Colonic mucosa (tissue), 4 donors: ENCODE results near the gene PNMA8A. TPM values are rescaled to one million over a fixed set of nuclear protein-coding genes. Genes with fewer than 3 reads are reported as not detected.

Source experiments
- DNase-seq: peaks from one replicate; pipeline ENCODE4 v3.0.0-alpha.2; 2020
- H3K27ac ChIP-seq: fragments of 200-600 bp; one replicate; pipeline ENCODE4 v1.8.0; 2021
- H3K27me3 ChIP-seq: fragments of 200-600 bp; one replicate; pipeline ENCODE4 v1.8.0; 2021
- H3K36me3 ChIP-seq: fragments of 200-600 bp; one replicate; pipeline ENCODE4 v1.8.0; 2021
- H3K4me1 ChIP-seq: fragments of 200-600 bp; one replicate; pipeline ENCODE4 v1.8.0; 2021; ENCODE audit warnings: mild to moderate bottlenecking
- H3K4me3 ChIP-seq: fragments of 200-600 bp; one replicate; pipeline ENCODE4 v1.8.0; 2021
- H3K9ac ChIP-seq, 2 donors: one replicate each; pipeline ENCODE4 v1.7.0; 2013; ENCODE audit warnings: control low read depth in 2 of 2, low read depth in 2 of 2, low read length in 2 of 2
- H3K9me3 ChIP-seq: fragments of 200-600 bp; one replicate; pipeline ENCODE4 v1.8.0; 2021
- intact Hi-C: fragments of 100-400 bp; cut with DNase I; formaldehyde crosslinking; loops from one replicate; pipeline ENCODE4 v1.14.1; 2022
- total RNA-seq, 2 donors: library from RNA; stranded (reverse); fragmentation: NEBNext Ultra II Directional in 1 of 2; extraction: Animal tissue kit (Norgen Biotek cat#: 25700) in 1 of 2; gene quantifications; one replicate each; pipeline ENCODE4 v1.2.1, GENCODE V29; 2021
- TF ChIP-seq, protein P1 (sequence below): fragments of 200-600 bp; IDR thresholded peaks from one replicate; pipeline ENCODE4 v1.8.0; 2022; ENCODE audit warnings: antibody characterized with exemption, mild to moderate bottlenecking
- donor health status: healthy.
- donor health status: DM: no; HTN: no; CAD: no.
- donor health status: DM: no; HTN: no; CAD: no.

Gene PNMA8A
- total RNA-seq, 2 donors from 2014 or later, result 0.35 to 1.2 TPM

DNA sequence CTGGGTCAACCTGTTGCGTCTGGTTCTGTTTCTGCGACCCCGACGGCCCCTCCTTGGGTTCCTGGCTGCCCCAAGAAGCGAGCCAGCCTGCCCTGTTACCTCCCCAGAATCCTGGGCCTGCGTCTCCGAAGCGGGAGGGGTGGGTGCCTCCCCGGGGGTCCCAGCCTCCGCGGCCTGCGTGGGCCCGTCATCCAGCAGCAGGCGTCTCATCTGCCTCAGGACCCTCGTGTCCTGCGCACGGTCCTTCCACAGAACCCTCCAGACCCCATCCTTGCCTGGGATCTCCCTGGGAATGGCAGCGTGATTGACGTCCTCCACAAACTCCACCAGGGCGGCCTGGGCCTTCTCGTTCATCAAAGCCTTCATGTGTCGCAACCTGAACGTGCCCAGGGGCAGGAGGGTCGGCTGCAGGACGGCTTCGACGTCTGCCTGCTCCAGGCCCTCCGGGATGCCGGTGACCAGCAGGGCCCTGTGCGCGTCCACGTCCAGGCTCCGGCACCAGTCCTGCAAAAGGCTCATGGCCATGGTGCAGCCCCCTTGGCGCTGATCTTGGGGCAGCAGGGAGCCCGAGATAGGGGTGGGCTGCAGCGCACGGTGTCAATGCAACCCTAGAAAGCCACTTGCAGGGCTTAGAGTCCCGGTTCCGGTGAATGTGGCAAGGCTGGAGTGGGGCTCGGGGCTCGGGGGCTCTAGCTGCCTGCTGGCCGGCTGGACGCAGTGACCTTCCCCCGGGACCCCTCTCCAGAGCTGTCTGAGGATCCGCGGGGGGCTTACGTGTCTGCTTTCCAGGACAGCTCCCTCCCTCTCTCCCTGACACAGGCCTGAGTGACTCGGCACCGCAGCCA lies 23.8 kb upstream of the PNMA8A start:
- DNase-seq, result no peak
- H3K9ac ChIP-seq, result no peak overlapping the region

DNA sequence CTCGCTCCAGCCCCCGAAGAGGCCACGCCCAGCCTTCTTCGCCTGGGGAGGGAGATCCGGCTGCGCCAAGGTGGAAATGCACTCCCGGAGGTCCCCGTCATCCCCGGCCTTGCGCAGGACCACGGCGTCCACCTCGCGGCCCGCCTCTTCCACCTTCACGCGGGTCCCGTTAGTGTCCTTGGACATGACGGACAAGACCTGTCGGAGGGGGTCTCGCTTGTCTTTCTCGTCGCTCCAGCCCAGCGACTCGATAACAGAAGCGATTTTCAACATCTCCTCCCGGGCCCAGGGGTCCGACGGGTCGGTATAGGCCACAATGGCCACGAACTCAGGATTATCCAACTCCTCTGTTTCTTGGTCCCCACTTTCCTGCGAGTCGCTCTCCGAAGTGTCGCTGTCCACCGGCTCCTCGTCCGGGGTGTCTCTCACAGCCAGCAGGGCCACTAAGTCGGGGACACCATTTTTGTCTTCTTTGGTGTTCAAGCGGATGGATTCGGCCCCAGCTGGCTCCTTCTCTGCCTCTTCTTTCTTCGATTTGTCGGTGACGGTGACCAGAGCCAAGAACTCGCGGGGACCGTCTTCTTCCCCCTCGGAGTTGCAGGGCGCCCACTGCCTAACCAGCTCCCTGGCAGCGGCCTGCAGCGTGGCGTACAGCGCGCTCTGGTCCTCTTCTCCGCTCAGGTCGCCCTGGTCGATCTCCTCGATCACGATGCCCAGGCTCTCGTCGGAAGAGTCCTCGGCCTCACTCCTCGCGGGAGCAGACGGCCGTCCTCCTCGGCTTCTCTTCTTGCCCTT lies 23.0 kb upstream of the PNMA8A start:
- TF ChIP-seq, protein P1, sequence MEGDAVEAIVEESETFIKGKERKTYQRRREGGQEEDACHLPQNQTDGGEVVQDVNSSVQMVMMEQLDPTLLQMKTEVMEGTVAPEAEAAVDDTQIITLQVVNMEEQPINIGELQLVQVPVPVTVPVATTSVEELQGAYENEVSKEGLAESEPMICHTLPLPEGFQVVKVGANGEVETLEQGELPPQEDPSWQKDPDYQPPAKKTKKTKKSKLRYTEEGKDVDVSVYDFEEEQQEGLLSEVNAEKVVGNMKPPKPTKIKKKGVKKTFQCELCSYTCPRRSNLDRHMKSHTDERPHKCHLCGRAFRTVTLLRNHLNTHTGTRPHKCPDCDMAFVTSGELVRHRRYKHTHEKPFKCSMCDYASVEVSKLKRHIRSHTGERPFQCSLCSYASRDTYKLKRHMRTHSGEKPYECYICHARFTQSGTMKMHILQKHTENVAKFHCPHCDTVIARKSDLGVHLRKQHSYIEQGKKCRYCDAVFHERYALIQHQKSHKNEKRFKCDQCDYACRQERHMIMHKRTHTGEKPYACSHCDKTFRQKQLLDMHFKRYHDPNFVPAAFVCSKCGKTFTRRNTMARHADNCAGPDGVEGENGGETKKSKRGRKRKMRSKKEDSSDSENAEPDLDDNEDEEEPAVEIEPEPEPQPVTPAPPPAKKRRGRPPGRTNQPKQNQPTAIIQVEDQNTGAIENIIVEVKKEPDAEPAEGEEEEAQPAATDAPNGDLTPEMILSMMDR, result no peak
- Histone ChIP-seq H3K9me3 (no peaks in the 10 kb centered on the region), H3K4me3 (peak overlapping the region; percentile 31), H3K27ac (no peak overlapping the region), H3K27me3 (peaks cover 16% of the 10 kb centered on the region), H3K4me1 (peaks cover 4% of the 10 kb centered on the region), H3K36me3 (no peaks in the 10 kb centered on the region), H3K9ac (no peak overlapping the region)
- intact Hi-C loops, result no loop called here
- no peak for DNase-seq

More for the DNA sequence above, 23.8 kb upstream of the PNMA8A start:
- no peaks in the 10 kb centered on the region for H3K36me3 ChIP-seq
- TF ChIP-seq, protein P1, result no peak
- no peak overlapping the region for H3K27ac ChIP-seq
- no peaks in the 10 kb centered on the region for H3K4me1 ChIP-seq
- no peaks in the 10 kb centered on the region for H3K9me3 ChIP-seq
- H3K27me3 ChIP-seq, result peaks cover 8% of the 10 kb centered on the region
- peak overlapping the region; percentile 11 for H3K4me3 ChIP-seq
- intact Hi-C loops, result no loop called here

DNA sequence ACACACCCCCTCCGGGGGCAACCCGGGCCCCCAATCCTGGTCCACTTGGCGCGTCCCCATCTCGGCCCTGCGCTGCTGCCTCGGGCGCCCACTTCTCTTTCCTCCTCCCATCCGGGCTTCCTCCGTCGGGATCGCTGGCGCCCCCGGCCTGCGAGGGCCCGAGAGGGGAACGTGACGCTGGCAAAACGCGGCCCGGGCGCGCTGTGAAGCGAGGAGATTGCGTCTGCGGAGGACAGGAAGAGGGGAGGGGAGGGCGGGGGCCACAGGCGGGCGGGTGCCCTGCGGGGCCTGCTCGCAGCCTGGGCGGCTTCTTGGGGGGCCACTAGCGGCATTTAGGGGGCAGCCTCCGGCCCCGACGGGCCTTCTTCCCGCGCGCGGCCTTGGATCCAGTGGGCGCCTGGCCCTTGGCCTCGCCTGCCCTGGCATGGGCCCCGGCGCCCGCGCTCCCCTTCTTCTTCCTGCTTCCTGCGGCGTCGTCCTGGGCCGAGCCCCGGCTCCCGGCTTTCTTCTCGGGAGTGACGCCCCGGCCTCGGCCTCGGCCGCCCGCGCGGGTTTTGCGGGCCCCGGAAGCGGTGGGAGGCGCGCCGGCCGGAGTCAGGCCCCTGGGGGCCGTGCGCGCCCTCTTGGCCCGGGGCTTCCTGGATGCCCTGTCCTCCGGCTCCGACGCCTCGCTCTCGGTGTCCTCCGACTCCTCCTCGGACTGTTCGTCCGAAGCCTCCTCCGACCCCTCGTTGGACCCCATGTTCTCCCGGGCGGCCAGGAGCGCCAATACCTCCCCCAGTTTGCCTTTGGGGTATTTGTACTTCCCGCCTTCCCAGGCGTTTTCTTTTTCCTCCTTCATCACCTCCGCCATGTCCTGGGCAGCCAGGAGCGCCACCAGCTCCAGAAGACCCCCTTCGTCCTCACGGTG lies 22.1 kb upstream of the PNMA8A start:
- Histone ChIP-seq H3K27me3 (peaks cover 24% of the 10 kb centered on the region), H3K4me1 (peaks cover 4% of the 10 kb centered on the region), H3K27ac (no peak overlapping the region), H3K9me3 (no peaks in the 10 kb centered on the region), H3K9ac (peak overlapping the region in 1 of 2 donors; percentile 50), H3K36me3 (no peaks in the 10 kb centered on the region), H3K4me3 (peak overlapping the region; percentile 31)
- no peak for DNase-seq
- TF ChIP-seq, protein P1, result no peak
- intact Hi-C loops, result no loop called here

DNA sequence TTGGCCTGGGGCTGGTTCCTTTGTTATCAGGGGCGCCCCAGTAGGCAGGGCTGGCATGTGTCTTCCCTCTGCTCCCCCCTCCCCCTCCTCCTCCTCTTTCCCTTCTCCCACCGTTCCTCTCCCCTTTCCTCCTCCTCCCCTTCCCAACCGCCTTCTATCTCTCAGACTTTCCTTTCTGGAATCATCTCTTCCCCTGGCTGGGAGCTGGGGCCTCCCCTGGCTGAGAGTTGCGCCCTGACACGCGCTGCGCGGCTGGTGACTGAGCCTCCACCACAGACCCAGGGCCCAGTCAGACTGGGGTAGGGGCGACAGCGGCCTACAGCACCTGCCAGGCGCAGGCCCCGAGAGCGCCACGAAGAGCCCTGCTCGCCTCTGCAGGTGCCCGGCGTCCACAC lies 21.5 kb upstream of the PNMA8A start:
- H3K9me3 ChIP-seq, result no peaks in the 10 kb centered on the region
- H3K4me3 ChIP-seq, result peak overlapping the region; percentile 31
- H3K27me3 ChIP-seq, result peaks cover 25% of the 10 kb centered on the region
- TF ChIP-seq, protein P1, result no peak
- H3K9ac ChIP-seq, result peak overlapping the region in 1 of 2 donors; percentile 50
- no peaks in the 10 kb centered on the region for H3K36me3 ChIP-seq
- no peak for DNase-seq
- peaks cover 4% of the 10 kb centered on the region for H3K4me1 ChIP-seq
- H3K27ac ChIP-seq, result no peak overlapping the region
- intact Hi-C loops, result no loop called here
